Type B pancreatic cell (in vitro differentiated cells): ENCODE results near the gene SPPL2A. TPM values are rescaled to one million over a fixed set of nuclear protein-coding genes. Genes with fewer than 3 reads are reported as not detected.

ENCODE experiments used
- DNase-seq: peaks from one replicate; pipeline ENCODE4 v3.0.0; 2021; ENCODE audit warnings: mixed read lengths; ENCODE audit not compliant: unreplicated experiment; ENCODE audit errors: extremely low spot score
- H3K27ac Mint-ChIP-seq: 2 replicates; pipeline ENCODE4 v1.8.0; 2021; ENCODE audit warnings: mild to moderate bottlenecking, mixed read lengths
- H3K27me3 Mint-ChIP-seq: 2 replicates; pipeline ENCODE4 v1.8.0; 2021; ENCODE audit warnings: mixed read lengths
- H3K36me3 Mint-ChIP-seq: 2 replicates; pipeline ENCODE4 v1.8.0; 2021; ENCODE audit warnings: mixed read lengths
- H3K4me1 Mint-ChIP-seq: one replicate; pipeline ENCODE4 v1.8.0; 2021; ENCODE audit warnings: mixed read lengths; ENCODE audit not compliant: unreplicated experiment
- H3K4me3 Mint-ChIP-seq: 2 replicates; pipeline ENCODE4 v1.8.0; 2021; ENCODE audit warnings: mild to moderate bottlenecking, mixed read lengths
- H3K9me3 Mint-ChIP-seq: 2 replicates; pipeline ENCODE4 v1.8.0; 2021; ENCODE audit warnings: mixed read lengths
- CTCF ChIP-seq: fragments of 200-600 bp; sonication (generic); conservative IDR thresholded peaks from 2 replicates; pipeline ENCODE4 v1.5.0; 2021; ENCODE audit warnings: antibody characterized with exemption, mild to moderate bottlenecking
- total RNA-seq: library from RNA; stranded (reverse); gene quantifications from 2 replicates; pipeline ENCODE4 v1.2.1, GENCODE V29; 2021; ENCODE audit warnings: low replicate concordance

Gene SPPL2A
- total RNA-seq, 1 donor from 2014 or later, result 72.4 TPM

DNA sequence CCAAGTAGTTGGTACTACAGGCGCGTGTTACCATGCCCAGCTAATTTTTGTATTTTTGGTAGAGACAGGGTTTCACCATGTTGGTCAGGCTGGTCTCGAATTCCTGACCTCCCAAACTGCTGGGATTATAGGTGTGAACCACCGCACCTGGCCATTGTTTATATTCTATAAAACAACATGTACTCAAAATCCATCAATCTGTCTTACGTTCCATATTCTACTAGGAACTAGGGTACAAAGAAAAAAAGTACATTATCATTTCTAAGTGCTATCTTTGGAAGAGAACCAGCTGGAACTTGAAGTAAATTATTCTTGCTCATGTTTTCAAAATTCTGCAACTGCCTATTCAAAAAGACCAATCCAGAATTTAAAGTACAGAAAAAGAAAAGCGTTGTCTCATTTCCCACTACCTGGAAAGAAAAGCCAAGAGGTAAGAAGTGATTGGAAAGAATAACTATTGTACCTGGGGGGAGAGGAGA is 15.2 kb downstream of the SPPL2A start:
- H3K9me3 Mint-ChIP-seq, result no peaks in the 10 kb centered on the region
- no peak for TF ChIP-seq CTCF
- no peak for DNase-seq
- H3K27me3 Mint-ChIP-seq, result no peaks in the 10 kb centered on the region
- H3K27ac Mint-ChIP-seq, result no peak overlapping the region
- no peaks in the 10 kb centered on the region for H3K4me1 Mint-ChIP-seq
- H3K4me3 Mint-ChIP-seq, result no peak overlapping the region
- H3K36me3 Mint-ChIP-seq, result peaks cover 7% of the 10 kb centered on the region

DNA sequence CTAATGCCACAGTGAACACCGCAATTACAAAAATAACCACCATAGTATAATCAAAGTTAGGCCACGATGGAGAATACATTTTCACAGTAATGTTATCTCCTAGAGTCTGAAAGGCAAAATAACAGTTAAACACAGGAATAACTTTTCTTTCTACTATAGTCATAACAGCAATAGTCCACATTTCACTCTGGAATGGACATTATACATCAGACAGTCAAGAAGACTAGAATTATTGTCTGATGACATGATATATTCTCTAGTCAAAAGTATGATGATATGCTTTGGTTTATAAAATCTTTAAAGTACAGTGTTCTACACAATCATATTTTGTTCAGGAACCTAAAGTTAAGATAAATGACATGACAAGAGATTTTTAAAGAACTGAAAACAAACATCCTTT is 18.0 kb downstream of the SPPL2A start:
- no peak for DNase-seq
- Mint-ChIP-seq H3K9me3 (no peaks in the 10 kb centered on the region), H3K4me1 (no peaks in the 10 kb centered on the region)

DNA sequence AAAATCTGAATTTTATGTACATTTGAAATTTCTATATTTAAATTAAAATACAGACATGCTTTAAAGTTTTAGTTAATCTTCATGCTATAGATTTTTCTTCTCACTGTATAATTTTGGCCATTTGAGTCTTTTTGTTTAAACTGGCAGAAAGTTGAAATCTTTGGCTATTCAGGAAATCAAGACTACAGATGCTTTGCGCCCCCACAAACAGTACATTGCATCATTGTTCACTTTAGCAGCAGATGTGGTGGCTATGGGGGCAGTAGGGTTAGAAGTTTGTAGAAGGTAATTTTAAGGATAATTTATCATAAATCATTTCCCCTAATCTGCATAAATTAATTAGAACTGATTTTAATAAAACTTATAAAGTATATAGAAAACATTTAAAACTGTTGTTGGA is 20.9 kb downstream of the SPPL2A start:
- no peaks in the 10 kb centered on the region for H3K27me3 Mint-ChIP-seq
- H3K27ac Mint-ChIP-seq, result no peak overlapping the region
- no peak for DNase-seq
- peaks cover 10% of the 10 kb centered on the region for H3K36me3 Mint-ChIP-seq
- no peak overlapping the region for H3K4me3 Mint-ChIP-seq
- H3K4me1 Mint-ChIP-seq, result no peaks in the 10 kb centered on the region
- no peak for TF ChIP-seq CTCF
- no peaks in the 10 kb centered on the region for H3K9me3 Mint-ChIP-seq

More for the DNA sequence above, 18.0 kb downstream of the SPPL2A start:
- Mint-ChIP-seq H3K36me3 (peaks cover 7% of the 10 kb centered on the region), H3K27ac (no peak overlapping the region), H3K4me3 (no peak overlapping the region), H3K27me3 (no peaks in the 10 kb centered on the region)
- no peak for TF ChIP-seq CTCF

DNA sequence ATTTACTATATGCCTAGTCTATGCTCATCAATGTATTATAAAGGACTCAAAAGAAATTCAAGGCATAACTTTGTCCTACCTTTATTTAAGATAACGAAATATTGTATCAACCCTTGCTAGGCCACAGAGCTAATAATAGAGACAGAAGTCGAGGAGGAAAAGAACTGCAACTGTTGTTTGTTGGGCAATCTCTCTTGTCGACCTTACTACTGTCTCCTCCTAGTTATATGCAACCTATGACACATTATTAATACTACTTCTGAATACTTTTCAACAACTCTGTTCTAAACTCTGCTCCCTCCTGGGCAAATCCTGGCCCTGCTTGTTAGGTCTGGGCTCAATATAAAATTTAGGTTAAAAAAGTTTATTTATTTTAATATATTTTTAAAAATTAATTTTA is 24.6 kb downstream of the SPPL2A start:
- no peak overlapping the region for H3K27ac Mint-ChIP-seq
- no peak for DNase-seq
- no peak for TF ChIP-seq CTCF
- H3K9me3 Mint-ChIP-seq, result no peaks in the 10 kb centered on the region
- H3K36me3 Mint-ChIP-seq, result peaks cover 14% of the 10 kb centered on the region
- H3K4me3 Mint-ChIP-seq, result no peak overlapping the region
- no peaks in the 10 kb centered on the region for H3K4me1 Mint-ChIP-seq
- H3K27me3 Mint-ChIP-seq, result no peaks in the 10 kb centered on the region

DNA sequence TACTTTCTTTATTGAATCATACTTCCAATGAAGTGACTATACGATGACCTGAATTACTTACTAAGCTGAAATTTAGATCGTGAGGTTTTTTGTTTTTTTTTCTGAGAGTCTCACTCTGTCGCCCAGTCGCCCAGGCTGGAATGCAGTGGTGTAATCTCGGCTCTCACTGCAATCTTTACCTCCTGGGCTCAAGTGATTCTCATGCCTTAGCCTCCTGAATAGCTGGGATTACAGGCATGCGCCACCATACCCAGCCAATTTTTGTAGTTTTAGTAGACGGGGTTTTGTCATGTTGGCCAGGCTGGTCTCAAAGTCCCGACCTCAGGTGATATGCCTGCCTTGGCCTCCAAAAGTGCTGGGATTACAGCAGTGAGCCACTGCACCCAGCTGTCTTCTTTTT is 28.7 kb downstream of the SPPL2A start:
- no peaks in the 10 kb centered on the region for H3K4me1 Mint-ChIP-seq
- H3K4me3 Mint-ChIP-seq, result no peak overlapping the region
- no peak overlapping the region for H3K27ac Mint-ChIP-seq
- no peak for TF ChIP-seq CTCF
- H3K36me3 Mint-ChIP-seq, result peaks cover 36% of the 10 kb centered on the region
- H3K9me3 Mint-ChIP-seq, result no peaks in the 10 kb centered on the region
- H3K27me3 Mint-ChIP-seq, result no peaks in the 10 kb centered on the region
- DNase-seq, result no peak

- H3K4me3 Mint-ChIP-seq, result no peak overlapping the region
- no peak for DNase-seq
- no peak overlapping the region for H3K27ac Mint-ChIP-seq
- peaks cover 33% of the 10 kb centered on the region for H3K36me3 Mint-ChIP-seq
- no peaks in the 10 kb centered on the region for H3K27me3 Mint-ChIP-seq
- H3K4me1 Mint-ChIP-seq, result no peaks in the 10 kb centered on the region
- TF ChIP-seq CTCF, result no peak
- no peaks in the 10 kb centered on the region for H3K9me3 Mint-ChIP-seq
These were observed 30.4 kb downstream of the SPPL2A start for GRCh38 chr15:50735156-50735555.
